ENCODE measurements around the gene HDAC9. TPM values are rescaled to one million over a fixed set of nuclear protein-coding genes. Genes with fewer than 3 reads are reported as not detected.

The HDAC9 gene
- total and polyA plus RNA-seq, 2 experiments from 2014 or later: 3.7 to 9.4 TPM

DNA sequence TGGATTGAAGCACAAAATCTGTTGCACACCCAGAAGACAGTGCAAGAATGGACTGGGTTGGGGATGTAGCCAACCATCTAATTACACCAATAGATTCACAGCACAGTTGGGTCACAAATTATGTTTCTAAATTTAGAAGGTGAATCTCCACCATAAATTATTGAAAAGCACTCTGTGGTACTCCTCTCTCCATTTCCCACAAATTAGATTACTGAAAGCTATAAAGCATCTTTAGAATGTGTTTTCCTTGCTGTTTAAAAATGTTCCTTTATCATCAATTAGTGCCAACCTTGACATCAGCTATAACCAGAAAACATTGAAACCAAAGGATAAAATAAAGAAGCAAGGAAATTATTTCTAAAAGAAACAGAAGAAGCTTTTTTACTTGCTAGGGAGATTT lies 39.9 kb upstream of the HDAC9 start:
- no peaks in the 10 kb centered on the region for H3K36me3 ChIP-seq (replicated peaks; ENCODE audit: insufficient read depth, low read depth)
- no peaks in the 10 kb centered on the region for H3K4me1 ChIP-seq (ENCODE audit: insufficient read depth)
- no peaks in the 10 kb centered on the region for H3K79me2 ChIP-seq
- H4K20me1 ChIP-seq (ENCODE audit: insufficient read depth, poor library complexity, severe bottlenecking): no peaks in the 10 kb centered on the region
- no peak overlapping the region for H3K4me2 ChIP-seq
- no peaks in the 10 kb centered on the region for H3K9me2 ChIP-seq (replicated peaks; ENCODE audit: insufficient read depth)
- no peaks in the 10 kb centered on the region for H3K9me3 ChIP-seq (ENCODE audit: low read depth)
- no peak for DNase-seq (ENCODE audit: low spot score)
- no peak for TF ChIP-seq EZH2phosphoT487 (IDR thresholded peaks at IDR 0.05; ENCODE audit: low read depth, severe bottlenecking, unreplicated experiment)
- TF ChIP-seq, protein P1, sequence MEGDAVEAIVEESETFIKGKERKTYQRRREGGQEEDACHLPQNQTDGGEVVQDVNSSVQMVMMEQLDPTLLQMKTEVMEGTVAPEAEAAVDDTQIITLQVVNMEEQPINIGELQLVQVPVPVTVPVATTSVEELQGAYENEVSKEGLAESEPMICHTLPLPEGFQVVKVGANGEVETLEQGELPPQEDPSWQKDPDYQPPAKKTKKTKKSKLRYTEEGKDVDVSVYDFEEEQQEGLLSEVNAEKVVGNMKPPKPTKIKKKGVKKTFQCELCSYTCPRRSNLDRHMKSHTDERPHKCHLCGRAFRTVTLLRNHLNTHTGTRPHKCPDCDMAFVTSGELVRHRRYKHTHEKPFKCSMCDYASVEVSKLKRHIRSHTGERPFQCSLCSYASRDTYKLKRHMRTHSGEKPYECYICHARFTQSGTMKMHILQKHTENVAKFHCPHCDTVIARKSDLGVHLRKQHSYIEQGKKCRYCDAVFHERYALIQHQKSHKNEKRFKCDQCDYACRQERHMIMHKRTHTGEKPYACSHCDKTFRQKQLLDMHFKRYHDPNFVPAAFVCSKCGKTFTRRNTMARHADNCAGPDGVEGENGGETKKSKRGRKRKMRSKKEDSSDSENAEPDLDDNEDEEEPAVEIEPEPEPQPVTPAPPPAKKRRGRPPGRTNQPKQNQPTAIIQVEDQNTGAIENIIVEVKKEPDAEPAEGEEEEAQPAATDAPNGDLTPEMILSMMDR (IDR thresholded peaks at IDR 0.05; ENCODE audit: poor library complexity): no peak
- TF ChIP-seq EZH2 (IDR thresholded peaks at IDR 0.05; ENCODE audit: borderline replicate concordance): no peak
- H2AFZ ChIP-seq: no peak overlapping the region
- H3K27me3 ChIP-seq: no peaks in the 10 kb centered on the region
- no peak overlapping the region for H3K27ac ChIP-seq
- H3K4me3 ChIP-seq: no peak overlapping the region

DNA sequence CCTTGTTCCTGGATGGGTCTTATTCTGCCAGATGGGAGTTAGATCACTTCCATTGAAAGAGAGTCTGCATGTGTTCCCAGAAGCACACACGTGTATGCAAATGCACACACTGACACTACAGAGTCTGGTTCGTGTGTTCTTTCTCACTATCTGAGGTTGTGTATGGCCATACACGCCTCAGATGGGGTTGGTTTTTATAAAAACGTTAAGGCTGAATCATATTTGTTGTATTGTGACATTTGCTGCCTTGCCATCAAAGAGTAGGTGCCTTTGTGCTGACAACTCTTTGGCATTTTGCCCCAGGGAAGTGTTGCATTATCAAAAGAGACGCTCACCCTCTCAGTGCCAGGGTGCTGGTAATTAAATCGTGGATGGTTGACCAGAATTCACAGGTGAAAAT lies 37.7 kb upstream of the HDAC9 start:
- H3K27ac ChIP-seq: no peak overlapping the region
- 86% methylated on average over 6 of the region's 6 CpGs for WGBS (ENCODE audit: low lambda C conversion rate, missing lambda C conversion rate)
- H4K20me1 ChIP-seq (ENCODE audit: insufficient read depth, poor library complexity, severe bottlenecking): no peaks in the 10 kb centered on the region
- H3K4me3 ChIP-seq: no peak overlapping the region
- no peak for DNase-seq (ENCODE audit: low spot score)
- no peaks in the 10 kb centered on the region for H3K36me3 ChIP-seq (replicated peaks; ENCODE audit: insufficient read depth, low read depth)
- no peaks in the 10 kb centered on the region for H3K79me2 ChIP-seq
- no peak overlapping the region for H2AFZ ChIP-seq
- TF ChIP-seq, protein P1 (IDR thresholded peaks at IDR 0.05; ENCODE audit: poor library complexity): no peak
- TF ChIP-seq EZH2phosphoT487 (IDR thresholded peaks at IDR 0.05; ENCODE audit: low read depth, severe bottlenecking, unreplicated experiment): no peak
- no peak for TF ChIP-seq EZH2 (IDR thresholded peaks at IDR 0.05; ENCODE audit: borderline replicate concordance)
- no peaks in the 10 kb centered on the region for H3K9me2 ChIP-seq (replicated peaks; ENCODE audit: insufficient read depth)
- no peaks in the 10 kb centered on the region for H3K9me3 ChIP-seq (ENCODE audit: low read depth)
- no peak overlapping the region for H3K4me2 ChIP-seq
- no peaks in the 10 kb centered on the region for H3K27me3 ChIP-seq
- no peaks in the 10 kb centered on the region for H3K4me1 ChIP-seq (ENCODE audit: insufficient read depth)

DNA sequence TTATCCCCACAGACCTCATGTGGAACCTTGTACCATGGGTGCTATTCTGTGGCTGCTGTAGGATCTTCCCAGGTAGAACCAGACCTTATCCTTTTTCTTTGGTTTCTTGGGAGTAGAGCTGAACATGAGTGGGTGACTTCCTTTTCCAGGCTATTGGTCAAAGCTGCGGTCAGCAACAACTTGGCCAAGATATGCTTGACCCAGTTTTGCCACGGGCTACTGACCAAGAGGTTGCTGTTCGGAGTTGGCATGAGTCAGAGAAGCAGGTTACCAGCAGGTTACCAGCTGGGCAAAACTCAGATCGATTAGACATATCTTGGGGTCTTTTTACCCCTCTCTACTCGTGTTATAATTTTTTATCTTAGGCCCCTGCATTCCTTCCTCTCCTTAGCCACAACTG lies 36.7 kb upstream of the HDAC9 start:
- TF ChIP-seq EZH2 (IDR thresholded peaks at IDR 0.05; ENCODE audit: borderline replicate concordance) (no peak), EZH2phosphoT487 (IDR thresholded peaks at IDR 0.05; ENCODE audit: low read depth, severe bottlenecking, unreplicated experiment) (no peak)
- TF ChIP-seq, protein P1 (IDR thresholded peaks at IDR 0.05; ENCODE audit: poor library complexity): no peak
- Histone ChIP-seq H2AFZ (no peak overlapping the region), H3K79me2 (no peaks in the 10 kb centered on the region), H3K27ac (no peak overlapping the region), H3K27me3 (no peaks in the 10 kb centered on the region), H4K20me1 (ENCODE audit: insufficient read depth, poor library complexity, severe bottlenecking) (no peaks in the 10 kb centered on the region), H3K4me2 (no peak overlapping the region), H3K36me3 (replicated peaks; ENCODE audit: insufficient read depth, low read depth) (no peaks in the 10 kb centered on the region), H3K9me3 (ENCODE audit: low read depth) (no peaks in the 10 kb centered on the region), H3K9me2 (replicated peaks; ENCODE audit: insufficient read depth) (no peaks in the 10 kb centered on the region), H3K4me3 (no peak overlapping the region), H3K4me1 (ENCODE audit: insufficient read depth) (no peaks in the 10 kb centered on the region)
- no peak for DNase-seq (ENCODE audit: low spot score)
- 91% methylated on average over 5 of the region's 5 CpGs for WGBS (ENCODE audit: low lambda C conversion rate, missing lambda C conversion rate)

Data from hepatocyte (in vitro differentiated cells).